HG03565 (cell line): Measurements from ENCODE around the gene NOC2L.

Experiments
- ATAC-seq: cut with Tn5 transposase; IDR thresholded peaks from one replicate; pipeline ENCODE4 v1.9.1; 2021; ENCODE audit warnings: mild to moderate bottlenecking, moderate library complexity; ENCODE audit not compliant: unreplicated experiment

Gene NOC2L

GRCh38 chr1:975896-976683 lies 17.0 kb upstream of the NOC2L start:
- ATAC-seq = no peak

GRCh38 chr1:975365-975764 lies 16.3 kb upstream of the NOC2L start:
- ATAC-seq = no peak

GRCh38 chr1:974687-975328 lies 15.8 kb upstream of the NOC2L start:
- ATAC-seq = no peak

- no peak for ATAC-seq
Observed at GRCh38 chr1:974293-974640, 15.2 kb upstream of the NOC2L start.

- no peak for ATAC-seq
Observed at GRCh38 chr1:973459-974292, 14.6 kb upstream of the NOC2L start.

GRCh38 chr1:972726-973458 lies 13.8 kb upstream of the NOC2L start:
- no peak for ATAC-seq

GRCh38 chr1:971751-972506 lies 12.9 kb upstream of the NOC2L start:
- no peak for ATAC-seq

GRCh38 chr1:970973-971730 lies 12.1 kb upstream of the NOC2L start:
- no peak for ATAC-seq

GRCh38 chr1:970242-970972 lies 11.4 kb upstream of the NOC2L start:
- no peak for ATAC-seq

GRCh38 chr1:969260-969855 lies 10.3 kb upstream of the NOC2L start:
- no peak for ATAC-seq

GRCh38 chr1:967466-968343 lies 8.6 kb upstream of the NOC2L start:
- no peak for ATAC-seq

GRCh38 chr1:966704-967300 lies 7.7 kb upstream of the NOC2L start:
- ATAC-seq = no peak

GRCh38 chr1:966135-966703 lies 7.2 kb upstream of the NOC2L start, which contains the start of gene PLEKHN1:
Gene PLEKHN1, plus strand, starts transcription at chr1:966482. Its CDS starts 50 bp downstream, at chr1:966532.
- no peak for ATAC-seq

GRCh38 chr1:965526-966134 lies 6.6 kb upstream of the NOC2L start:
- no peak for ATAC-seq

- no peak for ATAC-seq
Observed at GRCh38 chr1:964691-965525, 5.9 kb upstream of the NOC2L start.
